HG02870 (cell line): ENCODE data around the gene DLEC1.
"Not testable (repeated sequence)": the region's sequence is repeated elsewhere in the genome, so short reads cannot be mapped to it uniquely, and the experiment has no call there.

Experiments
- ATAC-seq: cut with Tn5 transposase; IDR thresholded peaks from one replicate; pipeline ENCODE4 v1.9.1; 2021; ENCODE audit warnings: mild to moderate bottlenecking, moderate library complexity; ENCODE audit not compliant: unreplicated experiment

The DLEC1 gene

GRCh38 chr3:38082296-38082695 lies 43.3 kb downstream of the DLEC1 start:
- not testable (repeated sequence) for ATAC-seq

GRCh38 chr3:38083254-38083653 lies 44.2 kb downstream of the DLEC1 start:
- not testable (repeated sequence) for ATAC-seq

GRCh38 chr3:38083871-38084333 lies 44.9 kb downstream of the DLEC1 start:
- no peak for ATAC-seq

- no peak for ATAC-seq
Observed at GRCh38 chr3:38084334-38085310, 45.6 kb downstream of the DLEC1 start.

- ATAC-seq, result no peak
Observed at GRCh38 chr3:38085311-38085942, 46.4 kb downstream of the DLEC1 start.

GRCh38 chr3:38085943-38086324 lies 46.9 kb downstream of the DLEC1 start:
- no peak for ATAC-seq

GRCh38 chr3:38086496-38086895 lies 47.5 kb downstream of the DLEC1 start:
- no peak for ATAC-seq

- not testable (repeated sequence) for ATAC-seq
Observed at GRCh38 chr3:38087278-38087677, 48.3 kb downstream of the DLEC1 start.

GRCh38 chr3:38088126-38089078 lies 49.4 kb downstream of the DLEC1 start:
- ATAC-seq, result no peak

GRCh38 chr3:38089163-38089562 lies 50.2 kb downstream of the DLEC1 start:
- ATAC-seq, result no peak

GRCh38 chr3:38090453-38090852 lies 51.4 kb downstream of the DLEC1 start:
- ATAC-seq, result no peak

- no peak for ATAC-seq
Observed at GRCh38 chr3:38094999-38095398, 56.0 kb downstream of the DLEC1 start.

- no peak for ATAC-seq
Observed at GRCh38 chr3:38095669-38096483, 56.9 kb downstream of the DLEC1 start.

GRCh38 chr3:38097446-38098375 lies 58.7 kb downstream of the DLEC1 start:
- no peak for ATAC-seq

- ATAC-seq, result no peak
Observed at GRCh38 chr3:38098376-38098723, 59.3 kb downstream of the DLEC1 start.

GRCh38 chr3:38099518-38099917 lies 60.5 kb downstream of the DLEC1 start:
- no peak for ATAC-seq

GRCh38 chr3:38100498-38100897 lies 61.5 kb downstream of the DLEC1 start:
- ATAC-seq, result no peak

GRCh38 chr3:38101811-38102443 lies 62.9 kb downstream of the DLEC1 start:
- no peak for ATAC-seq

- no peak for ATAC-seq
Observed at GRCh38 chr3:38102444-38102814, 63.4 kb downstream of the DLEC1 start.
